IMR-90 (cell line): Measurements from ENCODE around the gene MAT1A. TPM values are rescaled to one million over a fixed set of nuclear protein-coding genes. Genes with fewer than 3 reads are reported as not detected.

Experiments used
- ATAC-seq: fragments of 200-7000 bp; cut with Tn5 transposase; 2 replicates; pipeline ENCODE4 v1.9.1; 2020; ENCODE audit warnings: low read depth, mild to moderate bottlenecking, moderate library complexity
- BruUV-seq: library from RNA; stranded (reverse); fragments of 400-500 nt; replicated peaks from 2 replicates; lab custom pipeline; 2021; lab: Mats Ljungman, UMichigan
- CTCF ChIA-PET: fragments of 300-600 bp; formaldehyde crosslinking; extraction: SDS; loops from one replicate; lab custom pipeline; 2021; ENCODE audit warnings: antibody characterized with exemption; lab: Yijun Ruan, JAX
- POLR2A ChIA-PET: fragments of 300-600 bp; sonication (Branson Sonifier 250); formaldehyde crosslinking; loops from one replicate; lab custom pipeline; 2022; ENCODE audit warnings: antibody characterized with exemption; ENCODE audit not compliant: unreplicated experiment; lab: Charles Lee
- DNase-seq: peaks from one replicate; pipeline ENCODE4 v3.0.0; 2013
- H2AFZ ChIP-seq: replicated peaks from 2 replicates; pipeline ENCODE3; 2013; ENCODE audit warnings: low read length, mild to moderate bottlenecking; ENCODE audit not compliant: poor library complexity
- H2AK5ac ChIP-seq: 2 replicates; pipeline ENCODE4 v1.6.1; 2013; ENCODE audit warnings: low read depth, low read length, inconsistent platforms
- H2AK9ac ChIP-seq: replicated peaks from 2 replicates; pipeline ENCODE3; 2013; ENCODE audit warnings: mild to moderate bottlenecking, low read depth, low read length, moderate library complexity; ENCODE audit not compliant: poor library complexity
- H2BK120ac ChIP-seq: 2 replicates; pipeline ENCODE4 v1.6.1; 2013; ENCODE audit warnings: low read depth, low read length, inconsistent platforms
- H2BK15ac ChIP-seq: 3 replicates; pipeline ENCODE4 v1.6.1; 2013; ENCODE audit warnings: low read depth, low read length, inconsistent platforms
- H2BK20ac ChIP-seq: 2 replicates; pipeline ENCODE4 v1.6.1; 2013; ENCODE audit warnings: low read depth, mild to moderate bottlenecking, inconsistent platforms, low read length, moderate library complexity
- H2BK5ac ChIP-seq: 2 replicates; pipeline ENCODE4 v1.6.1; 2013; ENCODE audit warnings: mild to moderate bottlenecking, low read depth, low read length, inconsistent platforms; ENCODE audit not compliant: poor library complexity, severe bottlenecking
- H3K14ac ChIP-seq: replicated peaks from 2 replicates; pipeline ENCODE4 v1.6.1; 2013; ENCODE audit warnings: low read depth, low read length, inconsistent platforms
- H3K18ac ChIP-seq: 2 replicates; pipeline ENCODE4 v1.6.1; 2013; ENCODE audit warnings: low read depth, low read length, control low read depth
- H3K23ac ChIP-seq: 2 replicates; pipeline ENCODE4 v1.6.1; 2013; ENCODE audit warnings: low read depth, low read length, inconsistent platforms
- H3K27ac ChIP-seq: 2 replicates; pipeline ENCODE4 v1.5.1; 2013; ENCODE audit warnings: mild to moderate bottlenecking, control low read depth, low read length; ENCODE audit not compliant: insufficient read depth
- H3K27me3 ChIP-seq: 2 replicates; pipeline ENCODE4 v1.6.1; 2013; ENCODE audit warnings: low read length; ENCODE audit not compliant: control insufficient read depth, insufficient read depth
- H3K36me3 ChIP-seq: 2 replicates; pipeline ENCODE4 v1.6.1; 2013; ENCODE audit warnings: low read length, mixed read lengths; ENCODE audit not compliant: control insufficient read depth, insufficient read depth
- H3K4ac ChIP-seq: 2 replicates; pipeline ENCODE4 v1.6.1; 2013; ENCODE audit warnings: low read depth, low read length, inconsistent platforms
- H3K4me1 ChIP-seq: 2 replicates; pipeline ENCODE4 v1.6.1; 2013; ENCODE audit warnings: low read length, mixed read lengths; ENCODE audit not compliant: control insufficient read depth, insufficient read depth
- H3K4me2 ChIP-seq: 2 replicates; pipeline ENCODE4 v1.6.1; 2013; ENCODE audit warnings: low read depth, mild to moderate bottlenecking, control low read depth, low read length, moderate library complexity
- H3K4me3 ChIP-seq: 2 replicates; pipeline ENCODE4 v1.5.1; 2013; ENCODE audit warnings: low read depth, mild to moderate bottlenecking, control low read depth, low read length, moderate library complexity; ENCODE audit not compliant: insufficient read depth
- H3K56ac ChIP-seq: 2 replicates; pipeline ENCODE4 v1.6.1; 2013; ENCODE audit warnings: low read length, inconsistent platforms; ENCODE audit not compliant: insufficient read depth; ENCODE audit errors: extremely low read depth
- H3K79me1 ChIP-seq, 2 experiments: 2 replicates each; pipeline ENCODE4 v1.6.1; 2013; ENCODE audit warnings: low read length in 2 of 2, inconsistent platforms in 1 of 2, low read depth in 1 of 2
- H3K9ac ChIP-seq: 2 replicates; pipeline ENCODE4 v1.6.1; 2013; ENCODE audit warnings: low read depth, low read length, control low read depth
- H3K9me1 ChIP-seq: 2 replicates; pipeline ENCODE4 v1.6.1; 2013; ENCODE audit warnings: low read length, inconsistent platforms; ENCODE audit not compliant: insufficient read depth
- H3K9me3 ChIP-seq: 2 replicates; pipeline ENCODE4 v1.6.1; 2013; ENCODE audit warnings: low read length; ENCODE audit not compliant: control insufficient read depth, insufficient read depth
- H4K20me1 ChIP-seq: 2 replicates; pipeline ENCODE4 v1.6.1; 2013; ENCODE audit warnings: low read length, inconsistent platforms; ENCODE audit not compliant: insufficient read depth
- H4K5ac ChIP-seq: 2 replicates; pipeline ENCODE4 v1.6.1; 2013; ENCODE audit warnings: mild to moderate bottlenecking, low read depth, low read length, control low read depth
- H4K8ac ChIP-seq, 2 experiments: 2 replicates each; pipeline ENCODE4 v1.6.1; 2013; ENCODE audit warnings: low read depth in 2 of 2, low read length in 2 of 2, control low read depth in 1 of 2, inconsistent platforms in 1 of 2
- H4K91ac ChIP-seq: 2 replicates; pipeline ENCODE4 v1.6.1; 2013; ENCODE audit warnings: low read depth, low read length, inconsistent platforms; ENCODE audit not compliant: insufficient read depth
- CHD1 ChIP-seq: IDR thresholded peaks from 2 replicates; pipeline ENCODE4 v1.6.1; 2012; ENCODE audit warnings: low read depth, low read length, improper control_type of control experiment
- MAFK ChIP-seq: IDR thresholded peaks from 2 replicates; pipeline ENCODE4 v1.6.1; 2012; ENCODE audit warnings: low read depth, low read length, improper control_type of control experiment
- MXI1 ChIP-seq: IDR thresholded peaks from 2 replicates; pipeline ENCODE4 v1.6.1; 2012; ENCODE audit warnings: low read depth, mild to moderate bottlenecking, low read length, moderate library complexity, borderline replicate concordance
- POLR2A ChIP-seq: IDR thresholded peaks from 2 replicates; pipeline ENCODE4 v1.6.1; 2012; ENCODE audit warnings: mild to moderate bottlenecking, low read depth, low read length
- RAD21 ChIP-seq: IDR thresholded peaks from 2 replicates; pipeline ENCODE4 v1.6.1; 2012; ENCODE audit warnings: low read length, improper control_type of control experiment
- RCOR1 ChIP-seq: IDR thresholded peaks from 2 replicates; pipeline ENCODE4 v1.6.1; 2012; ENCODE audit warnings: mild to moderate bottlenecking, low read length, improper control_type of control experiment; ENCODE audit not compliant: insufficient replicate concordance
- RFX5 ChIP-seq: IDR thresholded peaks from 2 replicates; pipeline ENCODE4 v1.8.0; 2012; ENCODE audit warnings: low read depth, mild to moderate bottlenecking, low read length, moderate library complexity
- USF2 ChIP-seq: fragments of 150-350 bp; IDR thresholded peaks from 2 replicates; pipeline ENCODE4 v1.6.1; 2017; ENCODE audit warnings: mild to moderate bottlenecking, antibody characterized with exemption, low read length, low read depth
- WGBS, 2 experiments: methylation state at CpG; one replicate each; pipeline versions ENCODE4 v1.1.5 to v1.1.7; 2013; ENCODE audit warnings: missing lambda C conversion rate in 2 of 2; ENCODE audit not compliant: insufficient read length in 1 of 2; ENCODE audit errors: extremely low coverage in 2 of 2; 5-methylcytosine and 5-hydroxymethylcytosine counted together
- dilution Hi-C: fragments of 300-500 bp; cut with HindIII; formaldehyde crosslinking; loops from one replicate; pipeline ENCODE4 v1.14.3; 2018; ENCODE audit warnings: low sequenced_read_pairs; ENCODE audit not compliant: unreplicated experiment
- in situ Hi-C: fragments of 300-500 bp; cut with MboI; formaldehyde crosslinking; loops from 3 replicates; pipeline ENCODE4 v1.14.3; 2019; ENCODE audit warnings: low sequenced_read_pairs, inconsistent platforms, mixed read lengths
- intact Hi-C: fragments of 100-400 bp; cut with micrococcal nuclease; formaldehyde crosslinking; loops from 2 replicates; pipeline ENCODE4 v1.10.0; 2022
- polyA plus RNA-seq, 3 experiments: library from polyadenylated mRNA; depleted of rRNA; stranded (reverse); fragments of >200 nt; gene quantifications; 2 replicates each; pipeline ENCODE4 v1.2.3, GENCODE V29; 2012; ENCODE audit warnings: low replicate concordance in 1 of 3
- total RNA-seq: library from RNA; depleted of rRNA; stranded (reverse); fragments of >200 nt; gene quantifications from 2 replicates; pipeline ENCODE4 v1.2.3, GENCODE V29; 2012

Gene MAT1A
- total and polyA plus RNA-seq, 2 of the 4 experiments (the other 2 are of a cell fraction): not detected

- no peak overlapping the region for H2AK5ac ChIP-seq
Observed at GRCh38 chr10:80319725-80320290, 30.4 kb upstream of the MAT1A start.

More at GRCh38 chr10:80319725-80320290, 30.4 kb upstream of the MAT1A start:
- no peak overlapping the region for H3K4me2 ChIP-seq
- no peak overlapping the region for H3K27ac ChIP-seq
- no peak overlapping the region for H3K23ac ChIP-seq
- no peak overlapping the region for H3K4me3 ChIP-seq
- no peak for DNase-seq
- H3K9me3 ChIP-seq: no peaks in the 10 kb centered on the region
- H3K4ac ChIP-seq: no peak overlapping the region
- no peaks in the 10 kb centered on the region for H3K36me3 ChIP-seq
- BruUV-seq: no TSS peak
- no peak overlapping the region for H2BK20ac ChIP-seq
- H4K8ac ChIP-seq: no peak overlapping the region
- intact Hi-C loops (no loop called here), dilution Hi-C loops (no loop called here), in situ Hi-C loops (no loop called here)
- H3K4me1 ChIP-seq: no peaks in the 10 kb centered on the region
- no peak overlapping the region for H2AFZ ChIP-seq
- no peak overlapping the region for H3K18ac ChIP-seq
- CTCF ChIA-PET: no interaction called here
- ATAC-seq: no peak
- no peak overlapping the region for H3K9ac ChIP-seq
- H3K79me1 ChIP-seq: no peaks in the 10 kb centered on the region
- H4K5ac ChIP-seq: no peak overlapping the region
- H2BK15ac ChIP-seq: no peak overlapping the region
- no peak overlapping the region for H3K56ac ChIP-seq
- H4K20me1 ChIP-seq: no peaks in the 10 kb centered on the region
- no peak overlapping the region for H2BK5ac ChIP-seq
- POLR2A ChIA-PET: no interaction called here
- TF ChIP-seq MXI1 (no peak), POLR2A (no peak), RCOR1 (no peak), RAD21 (no peak), CHD1 (no peak), RFX5 (no peak), USF2 (no peak), MAFK (no peak)
- no peaks in the 10 kb centered on the region for H3K27me3 ChIP-seq
- no peak overlapping the region for H2AK9ac ChIP-seq
- no peak overlapping the region for H4K91ac ChIP-seq
- no peak overlapping the region for H3K14ac ChIP-seq
- no CpG with 5 or more reads among the region's 2 CpGs for WGBS, 2 experiments
- H3K9me1 ChIP-seq: no peaks in the 10 kb centered on the region
- no peak overlapping the region for H2BK120ac ChIP-seq
